ENCODE results near the gene PDE7B.

PDE7B gene

GRCh38 chr6:136146130-136146529, 294.6 kb downstream of the PDE7B start:
- TF ChIP-seq CTCF (IDR thresholded peaks at IDR 0.05; ENCODE audit: insufficient read depth, low read length) (no peak), SPI1 (IDR thresholded peaks at IDR 0.05; ENCODE audit: borderline replicate concordance, low read depth) (no peak), GABPA (IDR thresholded peaks at IDR 0.05; ENCODE audit: low read depth) (no peak), REST (IDR thresholded peaks at IDR 0.05; ENCODE audit: insufficient replicate concordance, low read depth) (no peak), POLR2AphosphoS5 (IDR thresholded peaks at IDR 0.05; ENCODE audit: low read depth) (no peak)
- DNase-seq (ENCODE audit: low read depth in 1 of 2, low spot score in 1 of 2): no peak
- H3K27me3 ChIP-seq (ENCODE audit: insufficient read depth, poor library complexity, severe bottlenecking): no peaks in the 10 kb centered on the region
- no peak overlapping the region for H3K27ac ChIP-seq (replicated peaks)
- no peak overlapping the region for H3K4me3 ChIP-seq (replicated peaks; ENCODE audit: insufficient read depth, low read length)

GRCh38 chr6:136147342-136147741, 295.8 kb downstream of the PDE7B start:
- H3K27ac ChIP-seq (replicated peaks): no peak overlapping the region
- no peaks in the 10 kb centered on the region for H3K27me3 ChIP-seq (ENCODE audit: insufficient read depth, poor library complexity, severe bottlenecking)
- no peak for DNase-seq (ENCODE audit: low read depth in 1 of 2, low spot score in 1 of 2)
- no peak overlapping the region for H3K4me3 ChIP-seq (replicated peaks; ENCODE audit: insufficient read depth, low read length)
- TF ChIP-seq GABPA (IDR thresholded peaks at IDR 0.05; ENCODE audit: low read depth) (no peak), CTCF (IDR thresholded peaks at IDR 0.05; ENCODE audit: insufficient read depth, low read length) (no peak), POLR2AphosphoS5 (IDR thresholded peaks at IDR 0.05; ENCODE audit: low read depth) (no peak), REST (IDR thresholded peaks at IDR 0.05; ENCODE audit: insufficient replicate concordance, low read depth) (no peak), SPI1 (IDR thresholded peaks at IDR 0.05; ENCODE audit: borderline replicate concordance, low read depth) (no peak)

GRCh38 chr6:136148051-136148450, 296.6 kb downstream of the PDE7B start:
- no peak for DNase-seq (ENCODE audit: low read depth in 1 of 2, low spot score in 1 of 2)
- Histone ChIP-seq H3K4me3 (replicated peaks; ENCODE audit: insufficient read depth, low read length) (no peak overlapping the region), H3K27ac (replicated peaks) (no peak overlapping the region), H3K27me3 (ENCODE audit: insufficient read depth, poor library complexity, severe bottlenecking) (no peaks in the 10 kb centered on the region)
- TF ChIP-seq POLR2AphosphoS5 (IDR thresholded peaks at IDR 0.05; ENCODE audit: low read depth) (no peak), GABPA (IDR thresholded peaks at IDR 0.05; ENCODE audit: low read depth) (no peak), SPI1 (IDR thresholded peaks at IDR 0.05; ENCODE audit: borderline replicate concordance, low read depth) (no peak), REST (IDR thresholded peaks at IDR 0.05; ENCODE audit: insufficient replicate concordance, low read depth) (no peak), CTCF (IDR thresholded peaks at IDR 0.05; ENCODE audit: insufficient read depth, low read length) (no peak)
